DLD1 (cell line): ENCODE data around the gene OR1S2.
"Not testable (repeated sequence)": the region's sequence is repeated elsewhere in the genome, so short reads cannot be mapped to it uniquely, and the experiment has no call there.

ENCODE experiments used
- in situ Hi-C: cut with HindIII; loops from 2 replicates; pipeline ENCODE4 v1.10.0; 2017; ENCODE audit warnings: low sequenced_read_pairs

OR1S2 gene, protein sequence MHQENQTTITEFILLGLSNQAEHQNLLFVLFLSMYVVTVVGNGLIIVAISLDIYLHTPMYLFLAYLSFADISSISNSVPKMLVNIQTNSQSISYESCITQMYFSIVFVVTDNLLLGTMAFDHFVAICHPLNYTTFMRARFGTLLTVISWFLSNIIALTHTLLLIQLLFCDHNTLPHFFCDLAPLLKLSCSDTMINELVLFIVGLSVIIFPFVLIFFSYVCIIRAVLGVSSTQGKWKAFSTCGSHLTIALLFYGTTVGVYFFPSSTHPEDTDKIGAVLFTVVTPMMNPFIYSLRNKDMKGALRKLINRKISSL

DNA sequence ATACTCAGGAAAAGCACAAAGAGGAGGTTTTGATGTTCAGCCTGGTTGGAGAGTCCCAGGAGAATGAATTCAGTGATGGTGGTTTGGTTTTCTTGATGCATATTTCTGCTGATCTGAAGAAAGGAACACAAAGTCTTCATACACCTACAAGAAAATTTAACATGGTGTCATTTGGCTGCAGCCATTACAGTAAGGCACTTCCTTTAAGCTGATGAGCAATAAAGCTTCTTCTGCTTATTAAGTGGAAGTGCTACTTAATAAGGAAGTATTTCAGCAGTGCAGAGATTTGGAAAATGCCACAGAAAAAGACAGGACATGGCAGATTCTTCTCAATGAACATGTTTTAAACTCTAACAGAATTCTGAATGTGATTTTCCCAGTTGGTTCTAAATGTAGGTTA, at the start of gene OR1S2:
TSS of gene OR1S2 (minus strand) at position 101 of the 400 bp plus-strand sequence. CDS start at position 101, 0 bp downstream.
- in situ Hi-C loops = no loop called here

- in situ Hi-C loops = no loop called here
Measured at GRCh38 chr11:58243954-58244353, 40.0 kb upstream of the OR1S2 start.

DNA sequence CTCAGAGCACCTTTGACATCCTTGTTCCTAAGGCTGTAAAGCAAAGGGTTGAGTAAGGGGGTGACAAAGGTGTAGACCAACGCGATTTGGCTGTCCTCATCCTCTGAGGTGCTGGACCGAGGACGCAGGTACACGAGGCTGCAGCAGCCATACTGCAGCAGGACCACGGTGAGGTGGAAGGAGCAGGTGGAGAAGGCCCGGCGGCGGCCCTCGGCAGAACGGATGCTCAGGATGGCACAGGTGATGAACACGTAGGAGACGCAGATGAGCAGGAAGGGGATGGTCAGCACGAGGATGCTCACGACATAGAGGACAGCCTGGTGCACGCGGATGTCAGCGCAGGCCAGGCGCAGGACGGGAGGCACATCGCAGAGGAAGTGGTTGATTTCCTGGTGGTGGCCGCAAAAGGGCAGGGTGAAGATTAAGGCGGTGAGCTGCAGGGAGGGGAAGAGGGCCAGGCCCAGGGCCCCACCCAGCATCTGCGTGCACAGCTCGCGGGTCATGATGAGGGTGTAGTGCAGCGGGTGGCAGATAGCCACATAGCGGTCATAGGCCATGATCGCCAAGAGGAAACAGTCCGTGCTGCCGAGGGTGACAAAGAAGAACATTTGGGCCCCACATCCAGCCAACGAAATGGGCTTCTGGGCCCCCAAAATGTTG, 24.1 kb upstream of the OR1S2 start:
- in situ Hi-C loops = no loop called here

DNA sequence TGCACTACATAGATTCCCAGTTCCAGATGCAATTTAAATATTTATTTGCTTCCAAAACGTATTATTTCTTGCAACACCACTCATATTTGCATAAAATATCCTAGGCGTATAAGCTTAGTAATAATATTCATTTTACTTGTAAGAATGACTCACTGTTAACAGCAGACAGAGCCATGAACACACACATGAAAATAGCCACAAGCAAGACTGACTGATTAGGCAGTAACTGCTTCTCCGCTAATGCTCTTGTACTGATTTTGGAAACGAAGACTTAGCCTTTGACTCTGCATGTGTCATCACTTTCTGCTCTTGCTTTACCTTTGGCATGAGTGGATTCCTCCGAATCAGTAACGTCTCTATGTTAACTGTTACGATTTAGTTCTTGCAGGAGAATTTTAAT, 18.8 kb upstream of the OR1S2 start:
- in situ Hi-C loops = no loop called here

- in situ Hi-C loops = no loop called here
Measured at GRCh38 chr11:58216476-58216875, 12.5 kb upstream of the OR1S2 start.

- in situ Hi-C loops = not testable (repeated sequence)
Measured at GRCh38 chr11:58212420-58212819, 8.5 kb upstream of the OR1S2 start, which contains the start of gene OR1S1. TSS of gene OR1S1 (plus strand) at chr11:58212720.

DNA sequence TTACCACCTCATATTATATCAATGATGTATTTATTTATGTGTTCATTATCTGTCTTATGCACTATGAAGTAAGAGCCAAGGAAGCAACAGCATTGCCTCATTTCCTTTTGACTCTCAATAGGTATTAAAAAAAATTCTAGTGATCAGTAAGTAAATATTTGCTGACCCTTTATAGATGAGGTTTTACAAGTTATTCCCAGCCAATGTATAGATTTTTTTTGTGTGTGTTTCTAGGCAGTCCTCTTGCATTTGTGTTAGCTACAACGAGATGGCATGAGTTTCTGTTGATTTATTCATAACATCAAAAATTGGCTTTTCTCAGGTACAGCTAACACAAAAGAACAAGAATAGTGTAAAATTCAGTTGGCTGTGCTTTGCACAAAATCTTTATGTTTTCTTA, 4.7 kb downstream of the OR1S2 start:
- in situ Hi-C loops = no loop called here

- in situ Hi-C loops = no loop called here
Measured at GRCh38 chr11:58195939-58196338, 8.0 kb downstream of the OR1S2 start.

DNA sequence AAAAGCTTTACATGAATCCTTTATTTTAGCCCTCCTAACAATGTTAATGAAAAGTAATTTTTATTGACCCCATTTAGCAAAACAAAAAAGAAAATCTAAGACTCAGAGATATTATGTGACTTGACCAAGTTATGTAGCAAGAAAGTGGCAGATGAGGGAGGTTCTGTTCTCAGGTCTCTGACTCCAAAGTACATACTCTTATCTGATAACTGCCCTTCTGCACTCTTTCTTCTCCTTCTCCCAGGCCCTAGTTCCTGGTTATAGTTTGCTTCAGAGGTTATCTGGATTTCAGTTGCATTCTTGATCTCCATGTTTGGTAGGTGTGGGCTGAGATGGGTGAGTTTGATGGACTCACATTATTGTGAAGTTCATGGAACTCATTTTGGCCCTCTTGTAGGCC, 10.6 kb downstream of the OR1S2 start:
- in situ Hi-C loops = no loop called here

GRCh38 chr11:58192229-58192628, 11.7 kb downstream of the OR1S2 start:
- in situ Hi-C loops = no loop called here

GRCh38 chr11:58188770-58189169, 15.2 kb downstream of the OR1S2 start, which contains the start of gene OR9Q2:
TSS of gene OR9Q2 (plus strand) at chr11:58189070. CDS start at chr11:58190491, 1,421 bp downstream.
- in situ Hi-C loops = no loop called here

- in situ Hi-C loops = no loop called here
Measured at GRCh38 chr11:58186938-58187337, 17.0 kb downstream of the OR1S2 start.

DNA sequence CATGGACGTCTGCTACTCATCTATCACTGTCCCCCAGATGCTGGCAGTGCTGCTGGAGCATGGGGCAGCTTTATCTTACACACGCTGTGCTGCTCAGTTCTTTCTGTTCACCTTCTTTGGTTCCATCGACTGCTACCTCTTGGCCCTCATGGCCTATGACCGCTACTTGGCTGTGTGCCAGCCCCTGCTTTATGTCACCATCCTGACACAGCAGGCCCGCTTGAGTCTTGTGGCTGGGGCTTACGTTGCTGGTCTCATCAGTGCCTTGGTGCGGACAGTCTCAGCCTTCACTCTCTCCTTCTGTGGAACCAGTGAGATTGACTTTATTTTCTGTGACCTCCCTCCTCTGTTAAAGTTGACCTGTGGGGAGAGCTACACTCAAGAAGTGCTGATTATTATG, 24.3 kb downstream of the OR1S2 start:
- in situ Hi-C loops = no loop called here

DNA sequence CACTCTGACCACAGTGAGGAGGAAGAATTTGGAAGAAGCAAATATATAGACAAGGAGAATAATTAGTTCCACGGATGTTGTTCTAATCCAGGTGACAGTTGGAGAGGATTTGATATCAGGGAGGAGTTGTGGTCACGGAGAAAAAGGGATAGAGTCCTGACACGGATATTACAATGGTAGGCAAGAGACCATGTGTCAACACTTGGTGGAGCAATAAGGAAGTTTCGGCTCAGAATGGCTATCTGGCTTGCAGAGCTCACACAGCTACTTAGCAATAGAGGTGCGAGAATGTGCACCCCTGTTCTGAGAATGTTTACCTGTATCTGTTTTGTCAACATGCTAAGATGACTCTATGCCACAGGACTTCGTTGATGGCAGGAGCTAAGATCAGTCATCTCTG, 25.5 kb downstream of the OR1S2 start:
- in situ Hi-C loops = no loop called here

GRCh38 chr11:58177409-58178054, 26.4 kb downstream of the OR1S2 start:
- in situ Hi-C loops = no loop called here

DNA sequence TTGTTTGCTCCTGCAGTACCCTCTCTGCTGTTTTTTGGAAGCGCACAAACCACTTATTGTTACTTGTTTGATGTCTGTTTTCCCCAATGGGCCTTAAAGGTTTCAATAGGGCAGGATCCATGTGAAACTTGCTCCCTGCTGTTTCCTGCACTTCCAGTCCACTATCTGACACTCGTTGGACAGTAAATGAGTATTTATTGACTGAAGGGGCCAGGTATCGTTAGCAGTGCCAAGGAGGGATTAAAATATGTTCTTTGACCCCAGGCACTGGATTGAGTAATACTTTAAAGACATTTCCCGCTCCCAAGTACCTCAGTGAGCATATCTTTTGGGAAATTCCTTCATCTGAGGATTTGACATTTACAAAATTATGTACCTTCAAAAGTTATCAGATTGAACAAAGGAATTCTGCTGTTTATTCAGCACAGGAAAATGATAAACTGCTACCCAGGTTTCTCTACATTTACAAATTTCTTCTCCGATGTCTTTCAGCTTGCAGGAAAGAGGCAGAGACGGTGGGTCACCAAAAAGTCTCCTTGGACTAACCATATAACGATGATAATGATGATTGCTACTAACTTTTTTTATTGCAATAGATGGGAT, 38.3 kb downstream of the OR1S2 start:
- in situ Hi-C loops = no loop called here

DNA sequence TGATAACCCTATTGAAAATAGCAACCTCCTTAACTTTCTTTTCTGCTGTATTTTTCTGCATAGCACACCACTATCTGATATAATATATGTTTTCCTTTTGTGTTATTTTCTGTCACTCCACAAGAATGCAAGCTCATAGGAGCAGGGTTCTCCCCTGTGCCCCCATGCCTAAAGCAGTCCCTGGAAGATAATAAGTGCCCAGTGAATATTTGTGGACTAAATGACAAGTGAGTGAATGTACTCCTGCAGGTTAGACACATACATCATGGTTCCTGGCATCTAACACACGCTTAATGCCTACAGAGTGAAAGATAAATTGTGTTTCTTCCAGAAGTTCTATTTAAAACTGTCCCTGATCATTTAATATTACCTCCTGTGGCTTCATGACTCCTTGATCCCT, 39.0 kb downstream of the OR1S2 start:
- in situ Hi-C loops = no loop called here

DNA sequence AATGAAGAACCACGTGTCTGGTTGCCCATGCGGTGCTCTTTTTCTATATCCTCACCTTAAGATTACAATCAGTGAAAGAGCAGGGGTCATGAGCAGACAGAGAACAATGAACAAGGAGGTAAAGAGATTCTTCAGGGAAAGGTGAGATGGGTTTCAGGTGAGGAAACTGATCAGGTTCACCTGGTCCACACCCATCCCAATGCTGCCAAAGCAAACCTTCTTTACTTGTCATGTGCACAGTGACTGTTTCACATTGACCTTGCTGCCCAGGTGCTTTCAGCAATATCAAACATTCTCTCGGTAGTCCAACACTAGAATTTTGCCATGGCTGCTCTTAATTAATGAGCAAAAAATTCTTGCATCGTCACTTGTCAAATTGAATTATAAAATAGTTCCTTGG, 39.6 kb downstream of the OR1S2 start:
- in situ Hi-C loops = no loop called here
